Ecto neural progenitor cell (in vitro differentiated cells): ENCODE results near the gene CHST11.

Source experiments
- DNase-seq: peaks from one replicate; pipeline ENCODE4 v3.0.0-alpha.2; 2018; ENCODE audit warnings: low spot score

Gene CHST11

DNA sequence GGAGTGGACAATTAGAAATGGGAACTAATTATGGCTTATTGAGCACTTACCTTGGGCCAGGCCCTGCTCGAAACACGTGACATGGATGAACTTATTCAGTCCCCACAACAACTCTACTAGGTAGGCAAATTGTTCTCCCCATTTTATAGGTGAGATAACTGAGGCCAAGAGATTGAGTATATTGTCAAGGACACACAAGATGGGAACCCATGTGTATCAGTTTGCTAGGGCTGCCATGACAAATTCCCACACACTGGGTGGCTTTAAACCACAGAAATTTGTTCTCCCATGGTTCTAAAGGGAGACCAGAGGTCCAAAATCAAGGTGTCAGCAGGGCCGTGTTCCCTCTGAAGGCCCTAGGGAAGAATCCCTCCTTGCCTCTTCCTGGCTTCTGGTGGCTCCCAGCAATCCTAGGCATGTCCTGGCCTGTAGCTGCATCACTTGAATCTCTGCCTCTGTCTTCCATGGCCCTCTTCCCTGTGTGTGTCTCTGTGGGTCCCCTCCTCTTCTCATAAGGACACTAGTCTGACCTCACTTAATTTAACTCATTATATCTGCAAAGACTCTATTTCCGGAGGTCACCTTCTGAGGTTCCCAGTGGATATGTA, 128.8 kb downstream of the CHST11 start:
- no peak for DNase-seq

GRCh38 chr12:104586351-104586919, 129.7 kb downstream of the CHST11 start:
- no peak for DNase-seq

DNA sequence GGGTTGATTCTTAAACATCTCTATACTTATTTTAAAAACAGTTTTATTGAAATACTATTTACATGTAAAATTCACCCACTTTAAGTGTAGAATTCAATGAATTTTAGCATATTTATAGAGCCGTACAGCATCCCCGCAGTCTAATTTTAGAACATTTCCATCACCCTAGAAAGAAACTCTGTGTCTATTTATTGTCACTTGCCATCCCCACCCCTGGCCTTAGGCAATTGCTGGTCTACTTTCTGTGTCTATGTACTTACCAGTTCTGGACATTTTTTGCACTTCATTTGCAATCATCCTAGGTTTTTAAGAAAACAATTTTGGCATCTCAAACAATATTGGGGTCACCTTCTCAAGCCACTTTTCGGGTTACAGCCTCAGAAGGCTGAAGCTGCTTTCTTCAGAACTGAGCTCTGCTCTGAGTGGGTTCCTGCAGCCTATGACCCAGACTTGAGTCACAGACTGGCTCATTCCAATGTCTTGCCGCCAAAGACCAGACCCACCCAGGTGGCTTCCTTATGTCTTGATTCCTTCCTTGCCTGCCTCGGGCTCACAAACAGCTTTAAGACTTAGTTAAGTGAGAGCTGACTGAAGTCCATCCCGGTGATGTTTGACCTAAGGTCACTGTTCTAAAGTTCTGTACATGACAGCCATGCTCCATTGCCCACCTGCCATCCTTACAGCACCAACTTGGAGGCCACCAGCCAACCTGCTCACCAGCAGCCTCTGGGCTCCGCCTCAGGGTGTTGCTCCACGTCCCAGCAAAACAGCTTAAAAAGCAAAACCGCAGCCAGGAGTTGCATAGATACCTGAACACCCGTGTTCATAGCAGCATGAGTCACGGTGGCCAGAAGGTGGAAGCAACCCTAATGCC, 131.5 kb downstream of the CHST11 start:
- no peak for DNase-seq

- DNase-seq = no peak
Observed at GRCh38 chr12:104588921-104589590, 132.3 kb downstream of the CHST11 start.

DNA sequence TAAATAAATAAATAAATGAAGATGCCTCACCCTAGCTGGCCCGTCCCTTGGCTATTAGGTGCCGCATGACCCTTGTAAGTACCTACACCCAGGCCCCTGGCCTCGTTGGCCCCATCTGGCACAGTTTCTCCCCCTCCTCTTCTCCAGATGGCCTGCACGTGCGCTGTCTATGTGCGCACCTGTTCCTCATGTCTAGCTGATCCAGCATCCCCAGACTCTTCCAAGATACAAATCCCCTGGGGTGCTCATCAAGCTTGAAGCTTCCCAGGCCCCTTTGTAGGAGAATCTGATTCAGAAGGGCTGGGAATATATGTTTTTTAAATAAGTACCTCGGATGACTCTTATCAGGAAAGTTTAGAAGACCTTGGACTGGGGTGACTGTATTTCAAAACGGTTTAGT, 133.3 kb downstream of the CHST11 start:
- no peak for DNase-seq

DNA sequence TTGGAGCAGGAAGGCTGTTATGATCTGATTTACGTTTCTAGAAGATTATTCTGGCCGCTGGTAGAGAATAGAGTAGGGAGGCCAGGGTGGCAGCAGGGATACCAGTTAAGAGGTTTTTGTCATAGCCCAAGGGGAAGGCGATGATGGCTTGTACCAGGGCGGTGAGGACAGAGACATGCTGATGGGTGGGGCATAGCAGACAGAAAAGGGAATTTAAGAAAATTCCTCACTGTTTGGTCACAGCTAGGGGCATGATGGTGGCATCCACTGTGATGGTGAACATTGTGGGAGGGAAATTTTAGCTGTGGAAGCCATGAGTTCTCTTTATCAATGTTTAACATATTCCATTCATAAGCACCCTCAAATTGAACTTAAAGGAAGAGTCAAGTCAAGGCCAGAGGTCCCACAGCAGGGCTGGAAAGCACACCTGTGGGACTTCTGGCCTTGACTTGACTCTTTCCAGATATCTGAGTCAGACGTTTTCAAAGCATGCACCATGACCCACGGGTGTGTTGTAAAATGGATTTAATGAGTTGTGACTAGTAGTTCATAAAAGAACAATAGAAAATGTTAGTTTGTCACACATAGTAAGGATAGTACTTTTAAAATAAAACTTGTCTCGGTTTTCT, 134.6 kb downstream of the CHST11 start:
- no peak for DNase-seq

DNA sequence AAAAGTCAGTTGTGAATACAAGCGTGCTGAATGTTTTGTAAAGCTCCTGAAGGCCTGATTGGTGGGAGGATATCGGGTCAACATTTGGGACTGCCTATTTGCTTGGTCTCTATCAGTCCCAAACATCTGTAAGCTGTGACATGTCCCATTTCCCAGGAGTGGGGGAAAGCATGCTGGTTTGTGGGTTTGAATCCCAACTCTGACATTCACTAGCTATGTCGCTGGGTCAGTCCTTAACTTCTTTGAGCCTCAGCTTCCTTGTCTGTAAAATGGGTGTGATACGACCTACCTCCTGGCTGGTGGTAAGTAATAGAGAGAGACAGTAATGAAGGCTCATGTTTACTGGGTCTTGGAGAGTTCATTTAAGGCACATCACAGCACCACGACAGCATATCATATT, 136.7 kb downstream of the CHST11 start:
- DNase-seq = no peak

- no peak for DNase-seq
Observed at GRCh38 chr12:104596134-104596799, 139.5 kb downstream of the CHST11 start.

- no peak for DNase-seq
Observed at GRCh38 chr12:104596898-104597843, 140.4 kb downstream of the CHST11 start.

GRCh38 chr12:104598342-104599271, 141.9 kb downstream of the CHST11 start:
- DNase-seq = no peak

GRCh38 chr12:104599272-104600035, 142.7 kb downstream of the CHST11 start:
- no peak for DNase-seq

DNA sequence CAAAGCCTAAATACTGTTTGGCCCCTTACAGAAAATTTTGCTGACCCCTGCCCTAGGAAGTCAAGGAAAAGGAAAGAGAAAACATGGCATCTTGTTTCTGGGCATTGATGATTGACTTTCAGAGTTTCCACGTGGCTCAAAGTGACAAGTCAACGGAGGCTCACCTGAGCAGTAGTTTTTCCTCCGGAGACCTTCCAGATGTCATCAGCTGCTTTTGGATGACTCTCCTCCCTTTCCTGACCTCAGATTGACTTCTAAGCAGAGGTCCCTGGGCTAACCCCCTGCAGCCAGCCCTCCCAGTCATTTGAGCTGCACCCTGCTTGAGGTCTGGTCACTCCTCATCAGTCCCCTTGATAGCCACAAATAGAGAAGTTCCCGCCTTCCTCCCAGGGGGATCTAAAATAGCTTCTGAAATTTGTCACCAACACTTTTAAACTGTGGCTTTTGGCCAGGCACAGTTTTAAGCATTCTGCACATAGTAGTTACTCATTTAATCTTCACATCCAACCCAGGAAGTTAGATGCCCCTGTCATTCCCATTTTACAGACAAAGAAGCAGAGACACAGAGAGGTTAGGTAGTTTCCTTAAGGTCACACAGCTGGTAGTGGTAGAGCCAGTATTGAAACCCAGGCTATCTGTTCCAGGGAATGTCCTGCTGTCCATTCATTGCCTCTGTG, 143.4 kb downstream of the CHST11 start:
- DNase-seq = no peak

GRCh38 chr12:104600790-104601739, 144.3 kb downstream of the CHST11 start:
- no peak for DNase-seq

DNA sequence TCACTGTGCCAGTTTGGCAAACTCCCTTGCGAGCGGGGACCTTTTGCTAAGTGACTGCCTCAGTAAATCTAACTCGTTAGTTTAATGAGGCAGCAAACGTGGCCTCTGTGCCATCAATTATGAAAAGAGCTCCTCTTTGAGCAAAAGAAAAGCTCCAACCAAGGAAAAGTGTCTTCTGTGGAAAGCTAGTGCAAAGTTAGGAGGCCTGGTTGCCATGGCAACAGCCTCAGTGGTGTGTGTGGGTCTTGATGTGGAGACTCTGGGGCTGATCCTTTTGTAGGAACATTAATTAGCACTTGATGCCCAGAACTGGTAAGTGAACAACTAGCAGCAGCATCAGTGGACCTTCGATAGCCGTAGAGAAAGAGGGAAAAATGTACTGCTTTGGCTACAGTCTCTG, 145.7 kb downstream of the CHST11 start:
- no peak for DNase-seq

DNA sequence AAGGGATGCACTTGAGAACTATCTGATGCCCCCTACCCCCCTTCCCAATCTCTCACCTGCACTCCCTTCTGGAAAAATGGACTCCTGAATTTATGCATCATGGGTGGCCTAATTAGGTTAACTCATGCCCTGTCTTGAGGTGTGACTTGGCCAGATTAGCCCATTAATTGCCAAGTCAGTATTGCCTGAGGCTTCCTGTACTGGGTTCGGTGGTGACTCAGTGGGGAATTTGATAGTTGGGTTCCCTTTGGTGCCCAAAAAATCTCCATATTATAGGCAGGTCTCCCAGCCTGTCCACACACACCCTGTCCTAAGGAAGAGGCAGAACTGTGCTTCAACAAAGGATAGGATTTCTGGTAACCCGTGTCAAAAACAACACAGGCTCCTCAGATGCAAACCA, 146.1 kb downstream of the CHST11 start:
- no peak for DNase-seq

- no peak for DNase-seq
Observed at GRCh38 chr12:104603545-104603973, 146.8 kb downstream of the CHST11 start.
